Uterus (tissue), 4 donors: Measurements from ENCODE around the gene NRAS. TPM values are rescaled to one million over a fixed set of nuclear protein-coding genes. Genes with fewer than 3 reads are reported as not detected.

Source experiments
- DNase-seq, 2 donors: peaks; one replicate each; pipeline ENCODE4 v3.0.0-alpha.2; 2019 to 2020
- H3K27ac ChIP-seq, 2 donors: fragments of 200-600 bp; sonication (generic); 1 replicate in 1 of 2; 2 replicates in 1 of 2; pipeline ENCODE4 v1.5.1; 2016 to 2018
- H3K27me3 ChIP-seq, 2 donors: fragments of 200-600 bp; sonication (generic); one replicate each; pipeline ENCODE4 v1.5.1; 2018 to 2019; ENCODE audit warnings: control low read depth in 1 of 2
- H3K36me3 ChIP-seq, 2 donors: fragments of 200-600 bp; sonication (generic); one replicate each; pipeline ENCODE4 v1.5.1; 2019; ENCODE audit warnings: control low read depth in 1 of 2
- H3K4me1 ChIP-seq, 2 donors: fragments of 200-600 bp; sonication (generic); one replicate each; pipeline ENCODE4 v1.5.1; 2018 to 2019; ENCODE audit warnings: control low read depth in 1 of 2
- H3K4me3 ChIP-seq, 2 donors: fragments of 200-600 bp; sonication (generic); 1 replicate in 1 of 2; 2 replicates in 1 of 2; pipeline ENCODE4 v1.5.1; 2018 to 2019; ENCODE audit warnings: mild to moderate bottlenecking in 1 of 2
- H3K9me3 ChIP-seq, 2 donors: fragments of 200-600 bp; sonication (generic); one replicate each; pipeline ENCODE4 v1.5.1; 2019; ENCODE audit warnings: control low read depth in 1 of 2
- POLR2A ChIP-seq, 2 donors: fragments of 450-650 bp; IDR thresholded peaks; one replicate each; pipeline ENCODE4 v1.6.1; 2016; ENCODE audit warnings: antibody characterized with exemption in 2 of 2, mild to moderate bottlenecking in 1 of 2, moderate library complexity in 1 of 2
- intact Hi-C: fragments of 100-400 bp; cut with DNase I; formaldehyde crosslinking; loops from one replicate; pipeline ENCODE4 v1.15.1; 2023; ENCODE audit warnings: low total_unique reads
- total RNA-seq, 4 donors: library from RNA; depleted of rRNA in 3 of 4; stranded (reverse); fragments of >200 nt in 3 of 4; gene quantifications; one replicate each; pipeline versions ENCODE4 v1.1.0 to v1.2.4, GENCODE V29; 2014 to 2023
- TF ChIP-seq, protein P1 (sequence below), 4 experiments: fragments of 200-600 bp in 2 of 4; fragments of 450-650 bp in 2 of 4; sonication (generic) in 2 of 4; IDR thresholded peaks; one replicate each; pipeline ENCODE4 v1.5.1; 2016 to 2019; ENCODE audit warnings: antibody characterized with exemption in 4 of 4, mild to moderate bottlenecking in 2 of 4, moderate library complexity in 1 of 4
- donor health status: DM: yes; HTN: yes; CAD: no.

NRAS gene
- total RNA-seq, 4 donors from 2014 or later = 7.7 to 57.9 (median 20.4) TPM

- Histone ChIP-seq H3K27me3 (no peaks in the 10 kb centered on the region), H3K4me1 (no peaks in the 10 kb centered on the region), H3K9me3 (no peaks in the 10 kb centered on the region), H3K4me3 (no peak overlapping the region), H3K27ac (no peak overlapping the region), H3K36me3 (no peaks in the 10 kb centered on the region)
- intact Hi-C loops = no loop called here
- TF ChIP-seq, protein P1, sequence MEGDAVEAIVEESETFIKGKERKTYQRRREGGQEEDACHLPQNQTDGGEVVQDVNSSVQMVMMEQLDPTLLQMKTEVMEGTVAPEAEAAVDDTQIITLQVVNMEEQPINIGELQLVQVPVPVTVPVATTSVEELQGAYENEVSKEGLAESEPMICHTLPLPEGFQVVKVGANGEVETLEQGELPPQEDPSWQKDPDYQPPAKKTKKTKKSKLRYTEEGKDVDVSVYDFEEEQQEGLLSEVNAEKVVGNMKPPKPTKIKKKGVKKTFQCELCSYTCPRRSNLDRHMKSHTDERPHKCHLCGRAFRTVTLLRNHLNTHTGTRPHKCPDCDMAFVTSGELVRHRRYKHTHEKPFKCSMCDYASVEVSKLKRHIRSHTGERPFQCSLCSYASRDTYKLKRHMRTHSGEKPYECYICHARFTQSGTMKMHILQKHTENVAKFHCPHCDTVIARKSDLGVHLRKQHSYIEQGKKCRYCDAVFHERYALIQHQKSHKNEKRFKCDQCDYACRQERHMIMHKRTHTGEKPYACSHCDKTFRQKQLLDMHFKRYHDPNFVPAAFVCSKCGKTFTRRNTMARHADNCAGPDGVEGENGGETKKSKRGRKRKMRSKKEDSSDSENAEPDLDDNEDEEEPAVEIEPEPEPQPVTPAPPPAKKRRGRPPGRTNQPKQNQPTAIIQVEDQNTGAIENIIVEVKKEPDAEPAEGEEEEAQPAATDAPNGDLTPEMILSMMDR (IDR thresholded peaks at IDR 0.05) = no peak
- TF ChIP-seq POLR2A (IDR thresholded peaks at IDR 0.05) = no peak
- DNase-seq = no peak
Observed at GRCh38 chr1:114725230-114725629, 8.7 kb upstream of the NRAS start.

DNA sequence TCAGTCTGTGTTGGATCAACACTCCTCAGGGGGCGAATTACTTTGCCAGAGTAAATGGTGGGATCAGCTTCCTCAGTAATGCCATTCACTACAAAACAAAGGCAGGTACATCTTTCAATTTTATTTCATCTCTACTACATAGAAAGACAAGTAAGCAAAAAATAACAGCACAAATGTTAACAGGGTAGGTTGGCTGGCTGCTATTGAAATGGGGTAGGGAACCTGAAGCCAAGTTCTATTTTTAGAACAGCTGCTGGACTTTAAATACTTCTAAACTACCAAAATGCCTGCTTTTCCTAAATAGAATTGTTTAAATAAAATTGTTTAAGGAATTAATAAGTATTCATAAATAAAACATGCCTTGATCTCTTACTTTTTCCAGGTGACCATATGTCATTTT is 7.3 kb upstream of the NRAS start:
- intact Hi-C loops = no loop called here
- no peaks in the 10 kb centered on the region for H3K27me3 ChIP-seq
- H3K9me3 ChIP-seq = no peaks in the 10 kb centered on the region
- no peaks in the 10 kb centered on the region for H3K36me3 ChIP-seq
- DNase-seq = no peak
- no peak for TF ChIP-seq POLR2A (IDR thresholded peaks at IDR 0.05)
- TF ChIP-seq, protein P1 (IDR thresholded peaks at IDR 0.05) = no peak
- H3K27ac ChIP-seq = no peak overlapping the region
- no peaks in the 10 kb centered on the region for H3K4me1 ChIP-seq
- no peak overlapping the region for H3K4me3 ChIP-seq

DNA sequence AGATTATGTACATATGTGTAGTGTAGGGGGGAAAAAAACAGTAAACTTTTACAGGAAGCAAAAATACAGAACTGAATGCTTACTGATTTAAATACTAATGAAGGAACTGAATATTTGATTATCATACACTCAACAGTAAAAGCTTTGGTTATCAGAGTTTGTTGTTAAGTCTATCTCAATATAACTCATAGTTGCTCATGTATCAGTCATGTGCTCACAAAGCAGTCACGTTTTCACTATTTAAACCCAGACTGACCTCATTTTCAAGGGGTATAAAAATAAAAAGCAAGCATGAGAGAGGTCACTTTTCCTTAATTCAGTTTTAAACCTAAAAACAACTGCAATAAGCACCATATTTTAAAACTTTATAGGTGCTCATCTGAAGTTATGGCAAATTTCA is 6.9 kb upstream of the NRAS start:
- Histone ChIP-seq H3K27me3 (no peaks in the 10 kb centered on the region), H3K4me1 (no peaks in the 10 kb centered on the region), H3K27ac (no peak overlapping the region), H3K36me3 (no peaks in the 10 kb centered on the region), H3K9me3 (no peaks in the 10 kb centered on the region), H3K4me3 (no peak overlapping the region)
- no peak for DNase-seq
- intact Hi-C loops = no loop called here
- no peak for TF ChIP-seq POLR2A (IDR thresholded peaks at IDR 0.05)
- TF ChIP-seq, protein P1 (IDR thresholded peaks at IDR 0.05) = no peak

- no peak for DNase-seq
- Histone ChIP-seq H3K4me1 (peaks cover 4 to 7% of the 10 kb centered on the region in 2 donors), H3K36me3 (no peaks in the 10 kb centered on the region), H3K9me3 (no peaks in the 10 kb centered on the region), H3K27me3 (no peaks in the 10 kb centered on the region), H3K27ac (no peak overlapping the region), H3K4me3 (no peak overlapping the region)
- intact Hi-C loops = no loop called here
- TF ChIP-seq, protein P1 (IDR thresholded peaks at IDR 0.05) = no peak
- no peak for TF ChIP-seq POLR2A (IDR thresholded peaks at IDR 0.05)
Observed at GRCh38 chr1:114720492-114720891, 3.9 kb upstream of the NRAS start.

DNA sequence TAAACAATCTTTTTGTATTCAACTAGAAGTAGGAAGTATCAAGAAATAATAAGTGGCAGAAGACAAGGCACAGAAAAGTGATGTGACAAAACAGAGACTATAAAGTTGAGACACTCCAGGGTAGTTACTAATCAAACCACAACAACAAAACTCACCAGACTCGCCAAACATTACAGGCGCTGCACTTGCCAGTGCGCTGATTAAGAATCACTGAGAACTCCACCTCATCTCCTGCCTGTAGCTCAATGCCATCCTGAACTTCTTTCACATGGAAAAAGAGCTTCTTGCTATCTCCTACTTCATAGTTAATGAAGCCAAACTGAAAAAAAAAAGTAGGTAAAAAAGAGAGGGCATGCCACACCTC is 2.8 kb upstream of the NRAS start:
- H3K36me3 ChIP-seq = no peaks in the 10 kb centered on the region
- intact Hi-C loops = no loop called here
- TF ChIP-seq POLR2A (IDR thresholded peaks at IDR 0.05) = no peak
- TF ChIP-seq, protein P1 (IDR thresholded peaks at IDR 0.05) = no peak

More for the DNA sequence above, 2.8 kb upstream of the NRAS start:
- H3K4me3 ChIP-seq = no peak overlapping the region
- no peak for DNase-seq
- H3K27ac ChIP-seq = no peak overlapping the region
- no peaks in the 10 kb centered on the region for H3K27me3 ChIP-seq
- no peaks in the 10 kb centered on the region for H3K9me3 ChIP-seq
- peaks cover 8 to 10% of the 10 kb centered on the region in 2 donors for H3K4me1 ChIP-seq
